ENCODE results near the gene INSL3.
A peak's percentile ranks its signal among the peaks of the same experiment; 100 is the strongest.
"Not testable (repeated sequence)": the region's sequence is repeated elsewhere in the genome, so short reads cannot be mapped to it uniquely, and the experiment has no call there.

The INSL3 gene

DNA sequence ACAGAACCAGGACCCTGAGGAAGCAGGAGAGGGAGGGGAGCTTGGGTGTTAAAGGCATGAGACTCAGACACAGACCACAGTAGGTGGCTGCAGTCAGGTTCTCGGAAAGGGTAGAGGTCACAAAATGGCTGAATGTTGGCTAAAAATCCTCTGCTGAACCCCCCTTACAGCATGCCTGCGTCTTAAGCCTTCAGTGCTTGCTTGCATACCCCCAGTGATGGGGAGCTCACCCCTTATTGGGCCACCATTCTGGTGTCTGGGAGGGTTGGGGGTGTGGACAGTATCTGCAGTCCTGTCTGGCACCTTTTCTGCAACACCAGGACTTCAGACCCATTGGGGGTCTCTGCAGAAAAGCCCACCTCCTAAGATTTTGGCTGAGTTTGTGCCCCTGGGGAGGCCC, 40.5 kb downstream of the INSL3 start:
- DNase-seq = no peak

DNA sequence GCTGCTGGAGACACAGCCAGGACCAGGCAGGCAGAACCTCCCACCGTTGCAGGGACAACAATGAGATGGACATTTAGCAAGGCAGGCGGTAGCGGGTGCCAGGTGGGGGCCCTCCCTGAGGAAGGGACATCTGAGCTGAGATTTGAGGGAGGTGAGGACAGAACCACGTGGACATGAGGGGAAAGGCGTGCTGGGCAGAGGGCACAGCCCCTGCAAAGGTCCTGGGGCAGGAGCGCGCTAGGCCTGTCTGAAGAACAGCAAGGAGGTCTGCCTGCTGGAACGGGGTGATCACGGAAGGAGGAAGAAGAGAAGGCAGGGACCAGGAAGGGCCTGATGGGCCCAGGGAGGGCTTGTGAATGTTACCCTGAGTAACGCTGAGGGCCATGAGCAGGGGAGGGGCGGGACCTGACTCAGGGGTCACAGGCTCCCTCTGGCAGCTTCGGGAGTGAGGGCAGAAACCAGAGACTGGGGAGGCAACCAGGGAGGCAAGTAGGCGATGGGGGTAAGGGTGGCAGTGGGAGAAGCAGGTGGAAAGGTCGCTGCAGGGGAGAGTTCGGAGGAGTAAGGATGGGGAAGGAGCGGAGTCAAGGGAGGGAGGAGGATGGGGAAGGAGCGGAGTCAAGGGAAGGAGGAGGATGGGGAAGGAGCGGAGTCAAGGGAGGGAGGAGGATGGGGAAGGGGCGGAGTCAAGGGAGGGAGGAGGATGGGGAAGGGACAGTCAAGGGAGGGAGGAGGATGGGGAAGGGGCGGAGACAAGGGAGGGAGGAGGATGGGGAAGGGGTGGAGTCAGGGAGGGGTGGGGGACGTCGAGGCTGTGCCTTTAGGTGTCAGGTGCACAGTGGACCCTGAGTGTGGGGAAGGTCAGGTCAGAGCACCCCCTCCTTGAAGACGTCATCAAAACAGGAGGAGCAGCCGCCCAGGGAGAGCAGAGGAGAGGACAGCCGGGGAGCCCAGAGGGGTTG, 42.1 kb downstream of the INSL3 start:
- no peak for DNase-seq

DNA sequence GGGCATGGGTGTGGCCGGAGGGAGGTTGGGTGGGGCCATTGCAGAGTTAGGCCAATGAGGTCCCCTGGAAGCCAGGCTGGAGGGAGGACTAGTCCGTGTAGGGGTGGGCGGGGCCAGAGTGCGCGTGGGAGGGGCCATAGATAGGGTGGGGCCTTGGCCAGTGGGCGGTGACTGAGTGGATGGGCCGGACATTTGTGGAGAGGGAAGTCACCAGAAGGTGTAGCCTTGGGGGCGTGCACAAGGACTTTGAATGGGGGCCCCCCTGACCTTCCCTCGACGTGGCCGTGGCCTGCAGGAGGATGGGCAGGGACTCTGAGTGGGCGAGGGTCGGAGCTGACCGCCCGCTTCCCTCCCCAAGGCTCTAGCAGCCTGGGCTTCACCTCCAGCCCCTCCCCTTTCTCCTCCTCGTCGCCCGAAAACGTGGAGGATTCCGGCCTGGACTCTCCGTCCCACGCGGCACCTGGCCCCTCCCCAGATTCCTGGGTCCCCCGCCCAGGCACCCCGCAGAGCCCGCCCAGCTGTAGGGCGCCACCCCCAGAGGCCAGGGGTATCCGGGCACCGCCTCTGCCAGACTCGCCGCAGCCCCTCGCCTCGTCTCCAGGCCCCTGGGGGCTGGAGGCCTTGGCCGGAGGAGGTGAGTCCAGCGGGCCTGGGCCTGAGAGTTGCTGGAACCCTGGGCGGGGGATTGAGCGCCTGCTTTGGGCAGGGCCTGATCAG, 42.9 kb downstream of the INSL3 start:
- DNase-seq = peak; percentile 58

DNA sequence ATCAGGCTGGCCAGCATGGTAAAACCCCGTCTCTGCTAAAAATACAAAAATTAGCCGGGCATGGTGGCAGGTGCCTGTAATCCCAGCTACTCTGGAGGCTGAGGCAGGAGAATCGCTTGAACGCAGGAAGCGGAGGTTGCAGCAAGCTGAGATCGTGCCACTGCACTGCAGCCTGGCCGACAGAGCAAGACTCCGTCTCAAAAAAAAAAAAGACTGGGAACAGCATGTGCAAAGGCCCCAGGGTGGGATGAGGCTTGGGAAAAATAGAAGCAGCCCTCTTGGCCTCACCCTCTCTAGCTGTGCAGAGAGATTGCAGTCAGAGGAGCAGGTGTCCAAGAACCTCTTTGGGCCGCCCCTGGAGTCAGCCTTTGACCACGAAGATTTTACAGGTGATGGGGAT, 43.5 kb downstream of the INSL3 start:
- DNase-seq = not testable (repeated sequence)

DNA sequence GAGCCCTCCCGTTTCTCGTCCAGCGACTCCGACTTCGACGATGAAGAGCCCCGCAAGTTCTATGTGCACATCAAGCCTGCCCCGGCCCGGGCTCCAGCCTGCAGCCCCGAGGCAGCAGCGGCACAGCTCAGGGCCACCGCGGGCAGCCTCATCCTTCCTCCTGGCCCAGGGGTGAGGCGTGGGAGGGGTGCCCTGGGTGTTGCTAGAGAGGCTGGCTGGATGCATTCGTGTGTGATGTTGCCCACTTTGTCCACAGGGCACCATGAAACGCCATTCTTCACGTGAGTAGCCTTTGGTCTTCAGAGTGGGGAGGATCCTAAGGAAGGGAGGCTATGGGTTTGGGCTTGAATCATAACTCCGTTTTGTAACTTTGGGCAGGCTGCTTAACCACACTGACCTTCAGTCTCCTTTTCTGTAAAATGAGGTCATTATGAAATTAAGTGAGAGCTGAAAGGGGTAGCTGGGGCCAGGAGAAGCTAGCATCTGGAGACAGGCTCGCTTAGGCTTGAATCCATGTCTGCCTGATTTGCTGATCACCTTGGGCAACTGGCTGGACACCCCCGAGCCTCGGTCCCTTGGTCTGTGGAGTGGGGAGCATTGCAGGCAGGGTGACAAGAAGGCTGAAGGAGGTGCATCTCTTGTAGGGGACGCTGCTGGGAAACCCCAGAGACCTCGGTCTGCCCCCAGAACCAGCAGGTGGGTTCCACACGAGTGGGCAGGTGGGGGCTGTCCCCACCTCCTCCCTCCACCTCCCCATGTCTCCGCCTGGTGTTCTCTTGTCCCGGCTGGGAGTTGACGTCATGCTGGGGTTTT, 45.1 kb downstream of the INSL3 start:
- DNase-seq = no peak

DNA sequence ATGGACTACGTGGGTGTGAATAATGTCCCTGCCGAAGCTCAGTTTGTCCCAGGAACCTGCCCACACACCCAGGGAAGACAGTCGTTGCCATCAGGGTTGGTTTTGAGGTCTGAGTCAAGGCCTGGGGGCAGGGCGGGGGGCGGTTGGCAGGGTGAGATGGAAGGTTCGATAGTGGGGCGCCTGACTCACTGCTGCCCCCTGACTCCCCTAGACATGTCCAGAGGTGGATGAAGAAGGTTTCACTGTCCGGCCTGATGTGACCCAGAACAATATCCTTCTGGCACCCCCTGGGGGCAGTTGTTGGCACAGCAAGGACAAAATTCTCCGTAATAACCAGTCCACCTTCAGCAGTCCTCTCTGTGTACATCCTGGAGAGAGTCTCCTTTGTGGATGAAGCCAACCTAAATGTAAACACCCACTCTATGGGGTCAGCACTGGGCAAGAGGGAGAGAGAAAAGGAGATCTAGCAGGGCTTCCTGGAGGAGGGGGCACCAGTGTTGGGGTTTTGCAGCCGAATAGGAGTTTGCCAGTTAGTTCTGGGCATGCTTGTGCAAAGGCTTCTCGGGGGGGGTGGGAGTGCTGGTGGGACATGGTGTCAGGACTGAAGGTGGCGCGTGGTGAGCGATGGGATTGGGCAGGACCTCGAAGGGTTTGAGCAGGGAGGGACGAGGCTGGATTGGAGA, 45.9 kb downstream of the INSL3 start:
- DNase-seq = peak; percentile 48

DNA sequence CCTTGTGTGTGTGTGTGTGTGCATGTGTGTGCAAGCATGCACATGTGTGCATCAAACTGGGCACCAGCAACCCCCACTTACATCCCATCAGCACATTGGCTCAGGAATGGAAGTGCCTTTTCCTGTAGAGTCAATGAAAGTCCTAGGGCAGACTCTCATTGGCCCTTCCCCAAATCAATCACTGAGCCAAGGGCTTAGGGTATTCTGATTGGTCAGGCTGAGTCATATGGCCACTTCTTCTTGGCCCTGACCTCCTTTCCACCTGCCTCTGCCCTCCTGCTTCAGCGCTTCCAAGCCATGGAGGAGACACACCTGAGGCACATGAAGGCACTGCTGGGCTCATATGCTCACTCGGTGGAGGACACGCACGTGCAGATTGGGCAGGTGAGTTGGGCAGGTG, 49.1 kb downstream of the INSL3 start:
- DNase-seq = no peak

DNA sequence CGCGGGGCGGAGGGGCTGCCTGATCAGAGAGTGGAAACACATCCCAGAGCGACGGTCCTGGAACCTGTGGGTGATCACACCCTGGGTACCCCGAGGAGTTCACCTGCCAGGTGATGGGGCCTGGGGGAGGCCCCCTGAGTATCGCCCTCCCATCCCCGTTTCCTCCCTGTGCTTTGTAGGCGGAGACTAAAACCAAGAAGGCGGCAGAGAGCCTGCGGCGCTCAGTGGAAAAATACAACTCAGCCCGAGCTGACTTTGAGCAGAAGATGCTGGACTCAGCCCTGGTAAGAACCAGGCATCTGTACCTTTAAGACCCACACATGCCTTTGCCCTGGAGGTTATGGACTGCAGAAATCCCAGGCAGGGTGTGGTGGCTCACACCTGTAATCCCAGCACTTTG, 50.7 kb downstream of the INSL3 start:
- no peak for DNase-seq

DNA sequence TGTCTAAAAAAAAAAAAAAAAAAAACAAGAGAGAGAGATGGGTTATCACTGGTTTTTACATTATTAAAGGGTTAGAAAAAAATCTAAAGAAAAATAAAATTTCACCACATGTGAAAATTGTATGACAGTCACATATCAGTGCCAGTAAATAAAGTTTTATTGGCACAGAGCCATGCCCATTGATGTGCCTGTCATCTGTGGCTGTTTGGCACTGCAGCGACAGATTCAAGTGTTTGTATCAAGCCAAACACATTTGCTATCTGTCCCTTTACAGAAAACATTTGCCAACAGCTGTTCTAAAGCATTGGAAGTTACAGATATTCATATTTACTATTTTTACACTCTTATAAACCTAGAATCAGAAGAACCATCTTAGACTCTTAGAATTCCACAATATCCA, 53.8 kb downstream of the INSL3 start:
- no peak for DNase-seq

DNA sequence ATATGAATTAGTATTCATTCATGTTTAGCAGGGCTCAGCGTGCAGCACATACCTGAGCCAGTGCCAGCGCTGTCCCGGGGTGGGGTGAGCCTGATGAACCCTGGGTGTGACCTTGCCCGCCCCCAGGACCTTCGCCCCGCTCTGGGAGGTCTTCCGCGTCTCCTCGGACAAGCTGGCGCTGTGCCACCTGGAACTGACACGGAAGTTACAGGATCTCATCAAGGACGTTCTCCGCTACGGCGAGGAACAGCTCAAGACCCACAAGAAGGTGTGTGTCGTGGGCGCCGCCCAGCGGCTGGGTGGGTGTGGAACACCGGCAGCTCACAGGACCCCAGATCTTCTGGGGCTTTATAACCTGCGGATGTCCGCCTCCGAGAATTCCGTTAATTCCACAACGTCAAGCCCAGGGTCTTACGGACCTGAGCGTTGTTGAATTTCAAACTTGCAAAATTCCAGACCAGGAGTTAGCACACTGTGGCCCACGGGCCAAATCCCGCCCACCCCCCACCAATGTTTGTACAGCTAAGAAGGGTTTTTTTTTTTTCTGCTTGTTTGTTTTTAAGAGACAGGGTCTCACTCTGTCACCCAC, 54.7 kb downstream of the INSL3 start:
- peak; percentile 45 for DNase-seq

Data from CD4-positive, alpha-beta T cell treated with Interleukin-10 for 1 hour (primary cell).